ENCODE results near the gene PDCD1LG2.

PDCD1LG2 gene

GRCh38 chr9:5499157-5499556 lies 11.2 kb upstream of the PDCD1LG2 start:
- no peaks in the 10 kb centered on the region for H3F3A ChIP-seq (ENCODE audit: control insufficient read depth, insufficient read depth)
- no peak overlapping the region for H3K27ac ChIP-seq (ENCODE audit: low read depth, low read length)
- peaks cover under 1% of the 10 kb centered on the region; the same call in 1 of the 2 replicates for H3K4me1 ChIP-seq (ENCODE audit: control insufficient read depth, low read length)
- H4K20me1 ChIP-seq (ENCODE audit: control insufficient read depth, insufficient read depth, low read depth, low read length), result no peaks in the 10 kb centered on the region
- H3K9me2 ChIP-seq (replicated peaks; ENCODE audit: control insufficient read depth, low read length), result no peaks in the 10 kb centered on the region
- H3K4me3 ChIP-seq (ENCODE audit: low read length), result no peak overlapping the region
- TF ChIP-seq, protein P1, sequence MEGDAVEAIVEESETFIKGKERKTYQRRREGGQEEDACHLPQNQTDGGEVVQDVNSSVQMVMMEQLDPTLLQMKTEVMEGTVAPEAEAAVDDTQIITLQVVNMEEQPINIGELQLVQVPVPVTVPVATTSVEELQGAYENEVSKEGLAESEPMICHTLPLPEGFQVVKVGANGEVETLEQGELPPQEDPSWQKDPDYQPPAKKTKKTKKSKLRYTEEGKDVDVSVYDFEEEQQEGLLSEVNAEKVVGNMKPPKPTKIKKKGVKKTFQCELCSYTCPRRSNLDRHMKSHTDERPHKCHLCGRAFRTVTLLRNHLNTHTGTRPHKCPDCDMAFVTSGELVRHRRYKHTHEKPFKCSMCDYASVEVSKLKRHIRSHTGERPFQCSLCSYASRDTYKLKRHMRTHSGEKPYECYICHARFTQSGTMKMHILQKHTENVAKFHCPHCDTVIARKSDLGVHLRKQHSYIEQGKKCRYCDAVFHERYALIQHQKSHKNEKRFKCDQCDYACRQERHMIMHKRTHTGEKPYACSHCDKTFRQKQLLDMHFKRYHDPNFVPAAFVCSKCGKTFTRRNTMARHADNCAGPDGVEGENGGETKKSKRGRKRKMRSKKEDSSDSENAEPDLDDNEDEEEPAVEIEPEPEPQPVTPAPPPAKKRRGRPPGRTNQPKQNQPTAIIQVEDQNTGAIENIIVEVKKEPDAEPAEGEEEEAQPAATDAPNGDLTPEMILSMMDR (IDR thresholded peaks at IDR 0.05; ENCODE audit: low read depth, low read length, poor library complexity, severe bottlenecking), result no peak
- TF ChIP-seq EZH2phosphoT487 (IDR thresholded peaks at IDR 0.05; ENCODE audit: borderline replicate concordance, low read length), result no peak
- H3K9me3 ChIP-seq (ENCODE audit: control insufficient read depth, insufficient read depth, low read length), result no peaks in the 10 kb centered on the region
- no peaks in the 10 kb centered on the region for H3K79me2 ChIP-seq (ENCODE audit: control insufficient read depth, low read length)
- no peak overlapping the region for H3K4me2 ChIP-seq (ENCODE audit: low read length)
- no peaks in the 10 kb centered on the region for H3K36me3 ChIP-seq (ENCODE audit: control insufficient read depth, low read length)
- H3K27me3 ChIP-seq (ENCODE audit: control insufficient read depth, low read length), result no peaks in the 10 kb centered on the region

DNA sequence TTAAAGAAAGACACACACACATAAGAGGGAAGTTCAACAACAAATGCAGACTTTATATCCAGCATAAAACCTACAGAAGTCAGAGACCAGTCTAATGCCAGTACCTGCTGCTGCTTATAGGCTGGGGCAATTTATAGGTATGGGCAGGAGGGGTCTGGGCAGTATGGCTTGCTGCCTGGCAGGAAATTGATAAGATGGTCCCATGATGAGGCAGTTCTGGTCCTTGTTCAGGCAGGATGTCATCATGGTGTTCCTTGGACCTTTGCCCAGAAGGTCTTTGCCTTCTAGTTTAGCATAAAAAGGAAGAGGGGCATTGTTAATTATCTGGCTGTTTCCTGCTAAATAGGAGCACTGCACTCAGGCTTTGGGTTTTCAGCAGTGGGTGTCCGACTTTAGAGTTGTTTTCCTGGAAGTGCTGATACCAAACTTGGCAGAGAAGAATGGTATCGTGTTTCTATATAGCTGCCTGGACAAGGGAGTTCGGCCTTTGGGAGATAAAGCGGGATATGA lies 10.4 kb upstream of the PDCD1LG2 start:
- no peaks in the 10 kb centered on the region for H3K9me2 ChIP-seq (replicated peaks; ENCODE audit: control insufficient read depth, low read length)
- H3K27ac ChIP-seq (ENCODE audit: low read depth, low read length), result no peak overlapping the region
- no peak overlapping the region for H3K4me3 ChIP-seq (ENCODE audit: low read length)
- no peaks in the 10 kb centered on the region for H3K4me1 ChIP-seq (ENCODE audit: control insufficient read depth, low read length)
- no peaks in the 10 kb centered on the region for H3K27me3 ChIP-seq (ENCODE audit: control insufficient read depth, low read length)
- no peaks in the 10 kb centered on the region for H3F3A ChIP-seq (ENCODE audit: control insufficient read depth, insufficient read depth)
- H4K20me1 ChIP-seq (ENCODE audit: control insufficient read depth, insufficient read depth, low read depth, low read length), result no peaks in the 10 kb centered on the region
- no peak overlapping the region for H3K4me2 ChIP-seq (ENCODE audit: low read length)
- H3K36me3 ChIP-seq (ENCODE audit: control insufficient read depth, low read length), result no peaks in the 10 kb centered on the region
- TF ChIP-seq, protein P1 (IDR thresholded peaks at IDR 0.05; ENCODE audit: low read depth, low read length, poor library complexity, severe bottlenecking), result no peak
- no peak for TF ChIP-seq EZH2phosphoT487 (IDR thresholded peaks at IDR 0.05; ENCODE audit: borderline replicate concordance, low read length)
- no peaks in the 10 kb centered on the region for H3K9me3 ChIP-seq (ENCODE audit: control insufficient read depth, insufficient read depth, low read length)
- H3K79me2 ChIP-seq (ENCODE audit: control insufficient read depth, low read length), result no peaks in the 10 kb centered on the region

- H3K4me2 ChIP-seq (ENCODE audit: low read length), result no peak overlapping the region
- H3K27me3 ChIP-seq (ENCODE audit: control insufficient read depth, low read length), result no peaks in the 10 kb centered on the region
- no peaks in the 10 kb centered on the region for H4K20me1 ChIP-seq (ENCODE audit: control insufficient read depth, insufficient read depth, low read depth, low read length)
- no peaks in the 10 kb centered on the region for H3K9me2 ChIP-seq (replicated peaks; ENCODE audit: control insufficient read depth, low read length)
- no peaks in the 10 kb centered on the region for H3K79me2 ChIP-seq (ENCODE audit: control insufficient read depth, low read length)
- H3K9me3 ChIP-seq (ENCODE audit: control insufficient read depth, insufficient read depth, low read length), result no peaks in the 10 kb centered on the region
- no peak for TF ChIP-seq EZH2phosphoT487 (IDR thresholded peaks at IDR 0.05; ENCODE audit: borderline replicate concordance, low read length)
- TF ChIP-seq, protein P1 (IDR thresholded peaks at IDR 0.05; ENCODE audit: low read depth, low read length, poor library complexity, severe bottlenecking), result no peak
- H3F3A ChIP-seq (ENCODE audit: control insufficient read depth, insufficient read depth), result no peaks in the 10 kb centered on the region
- no peak overlapping the region for H3K4me3 ChIP-seq (ENCODE audit: low read length)
- no peaks in the 10 kb centered on the region for H3K4me1 ChIP-seq (ENCODE audit: control insufficient read depth, low read length)
- no peaks in the 10 kb centered on the region for H3K36me3 ChIP-seq (ENCODE audit: control insufficient read depth, low read length)
- H3K27ac ChIP-seq (ENCODE audit: low read depth, low read length), result no peak overlapping the region
Measured at GRCh38 chr9:5500441-5501235, 9.7 kb upstream of the PDCD1LG2 start.
